Measurements from ENCODE around the gene MPPED2.

The MPPED2 gene

DNA sequence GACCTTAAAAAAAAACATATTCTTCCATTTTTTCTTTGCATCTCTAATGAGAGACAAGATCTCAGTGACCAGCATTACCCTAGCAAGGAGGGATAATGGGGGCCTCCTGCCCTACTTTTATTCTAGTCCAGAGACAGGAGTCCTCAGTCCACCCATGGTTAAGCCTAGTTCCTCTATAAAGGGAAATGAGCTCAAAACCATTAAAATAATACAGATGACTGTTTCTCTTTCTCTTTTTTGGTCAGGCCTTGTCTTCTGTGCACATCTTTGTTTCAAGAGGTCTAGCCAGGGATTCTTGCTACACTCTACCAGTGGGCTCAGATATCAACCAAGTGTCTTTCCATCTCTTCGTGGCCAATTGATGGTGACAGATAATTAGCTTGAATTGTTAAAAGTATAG, 73.1 kb downstream of the MPPED2 start:
- Histone ChIP-seq H3K9me3 (ENCODE audit: insufficient read depth, low read length, severe bottlenecking) (no peaks in the 10 kb centered on the region), H3K9ac (ENCODE audit: low read depth, low read length) (no peak overlapping the region), H4K20me1 (ENCODE audit: insufficient read depth, low read length) (no peaks in the 10 kb centered on the region), H3K4me3 (ENCODE audit: low read depth in 1 of 2, low read length in 2 of 2) (no peak overlapping the region), H3K36me3 (ENCODE audit: insufficient read depth, low read length) (no peaks in the 10 kb centered on the region), H3K27me3 (ENCODE audit: insufficient read depth, low read length, poor library complexity) (no peaks in the 10 kb centered on the region), H3K4me2 (ENCODE audit: insufficient read depth, low read length) (no peak overlapping the region), H3K4me1 (ENCODE audit: insufficient read depth, low read length) (no peaks in the 10 kb centered on the region), H3K79me2 (ENCODE audit: insufficient read depth, low read length) (no peaks in the 10 kb centered on the region), H3K27ac (ENCODE audit: low read length) (no peak overlapping the region), H2AFZ (ENCODE audit: low read depth, low read length) (no peak overlapping the region)
- TF ChIP-seq, protein P1, sequence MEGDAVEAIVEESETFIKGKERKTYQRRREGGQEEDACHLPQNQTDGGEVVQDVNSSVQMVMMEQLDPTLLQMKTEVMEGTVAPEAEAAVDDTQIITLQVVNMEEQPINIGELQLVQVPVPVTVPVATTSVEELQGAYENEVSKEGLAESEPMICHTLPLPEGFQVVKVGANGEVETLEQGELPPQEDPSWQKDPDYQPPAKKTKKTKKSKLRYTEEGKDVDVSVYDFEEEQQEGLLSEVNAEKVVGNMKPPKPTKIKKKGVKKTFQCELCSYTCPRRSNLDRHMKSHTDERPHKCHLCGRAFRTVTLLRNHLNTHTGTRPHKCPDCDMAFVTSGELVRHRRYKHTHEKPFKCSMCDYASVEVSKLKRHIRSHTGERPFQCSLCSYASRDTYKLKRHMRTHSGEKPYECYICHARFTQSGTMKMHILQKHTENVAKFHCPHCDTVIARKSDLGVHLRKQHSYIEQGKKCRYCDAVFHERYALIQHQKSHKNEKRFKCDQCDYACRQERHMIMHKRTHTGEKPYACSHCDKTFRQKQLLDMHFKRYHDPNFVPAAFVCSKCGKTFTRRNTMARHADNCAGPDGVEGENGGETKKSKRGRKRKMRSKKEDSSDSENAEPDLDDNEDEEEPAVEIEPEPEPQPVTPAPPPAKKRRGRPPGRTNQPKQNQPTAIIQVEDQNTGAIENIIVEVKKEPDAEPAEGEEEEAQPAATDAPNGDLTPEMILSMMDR (IDR thresholded peaks at IDR 0.05; ENCODE audit: borderline replicate concordance, extremely low read depth, low read length, poor library complexity, severe bottlenecking): no peak
- TF ChIP-seq EZH2 (IDR thresholded peaks at IDR 0.05; ENCODE audit: borderline replicate concordance, low read depth, low read length, severe bottlenecking): no peak
- no peak for DNase-seq
- ATAC-seq (ENCODE audit: insufficient read depth, low read depth): no peak

DNA sequence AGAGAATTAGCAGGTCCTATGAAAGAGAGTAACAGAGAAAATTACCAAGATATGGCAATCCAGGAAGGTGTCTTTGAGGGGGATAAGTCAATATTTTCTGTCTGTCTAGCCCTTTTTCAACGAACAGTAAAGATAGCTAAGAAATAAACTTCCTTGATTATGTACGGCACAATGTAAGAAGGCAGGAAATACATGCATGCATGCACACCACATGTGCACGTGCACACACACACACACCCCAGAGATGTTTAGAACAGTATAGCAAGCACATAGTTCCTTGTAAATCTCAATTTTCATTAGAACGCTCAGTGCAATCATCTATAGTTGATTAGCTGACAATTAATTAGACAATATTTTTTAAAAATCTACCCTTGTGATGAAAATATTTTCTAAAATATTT, 74.7 kb downstream of the MPPED2 start:
- ATAC-seq (ENCODE audit: insufficient read depth, low read depth) (no peak), DNase-seq (no peak)
- Histone ChIP-seq H3K36me3 (ENCODE audit: insufficient read depth, low read length) (no peaks in the 10 kb centered on the region), H3K4me2 (ENCODE audit: insufficient read depth, low read length) (no peak overlapping the region), H3K9me3 (ENCODE audit: insufficient read depth, low read length, severe bottlenecking) (no peaks in the 10 kb centered on the region), H3K4me1 (ENCODE audit: insufficient read depth, low read length) (no peaks in the 10 kb centered on the region), H2AFZ (ENCODE audit: low read depth, low read length) (no peak overlapping the region), H3K79me2 (ENCODE audit: insufficient read depth, low read length) (no peaks in the 10 kb centered on the region), H3K9ac (ENCODE audit: low read depth, low read length) (no peak overlapping the region), H3K4me3 (ENCODE audit: low read depth in 1 of 2, low read length in 2 of 2) (no peak overlapping the region), H4K20me1 (ENCODE audit: insufficient read depth, low read length) (no peaks in the 10 kb centered on the region), H3K27ac (ENCODE audit: low read length) (no peak overlapping the region), H3K27me3 (ENCODE audit: insufficient read depth, low read length, poor library complexity) (no peaks in the 10 kb centered on the region)
- TF ChIP-seq, protein P1 (IDR thresholded peaks at IDR 0.05; ENCODE audit: borderline replicate concordance, extremely low read depth, low read length, poor library complexity, severe bottlenecking): no peak
- no peak for TF ChIP-seq EZH2 (IDR thresholded peaks at IDR 0.05; ENCODE audit: borderline replicate concordance, low read depth, low read length, severe bottlenecking)

DNA sequence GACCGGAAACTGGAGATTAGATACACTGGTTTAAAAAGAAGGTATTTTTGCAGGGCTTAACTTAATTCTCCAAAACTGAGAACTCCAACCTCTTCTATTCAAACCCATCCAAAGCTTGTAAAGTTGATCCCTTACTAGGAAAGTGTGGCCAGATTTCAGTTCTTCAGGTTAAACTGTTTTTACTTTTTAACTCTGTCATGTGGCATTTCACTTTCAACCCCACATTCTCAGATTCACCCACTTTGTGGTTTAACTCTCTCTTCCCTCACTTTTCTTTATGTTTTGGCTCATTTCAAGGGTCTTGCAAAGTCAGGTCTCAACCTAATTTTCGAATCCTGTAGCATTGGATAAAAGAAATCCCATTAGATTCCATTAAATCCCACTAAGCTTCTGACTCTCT, 75.4 kb downstream of the MPPED2 start:
- no peaks in the 10 kb centered on the region for H3K79me2 ChIP-seq (ENCODE audit: insufficient read depth, low read length)
- H3K4me3 ChIP-seq (ENCODE audit: low read depth in 1 of 2, low read length in 2 of 2): no peak overlapping the region
- no peak for DNase-seq
- H3K9ac ChIP-seq (ENCODE audit: low read depth, low read length): no peak overlapping the region
- H3K9me3 ChIP-seq (ENCODE audit: insufficient read depth, low read length, severe bottlenecking): no peaks in the 10 kb centered on the region
- no peaks in the 10 kb centered on the region for H3K27me3 ChIP-seq (ENCODE audit: insufficient read depth, low read length, poor library complexity)
- no peak for ATAC-seq (ENCODE audit: insufficient read depth, low read depth)
- H2AFZ ChIP-seq (ENCODE audit: low read depth, low read length): no peak overlapping the region
- H3K36me3 ChIP-seq (ENCODE audit: insufficient read depth, low read length): no peaks in the 10 kb centered on the region
- H3K4me2 ChIP-seq (ENCODE audit: insufficient read depth, low read length): no peak overlapping the region
- no peaks in the 10 kb centered on the region for H3K4me1 ChIP-seq (ENCODE audit: insufficient read depth, low read length)
- H3K27ac ChIP-seq (ENCODE audit: low read length): no peak overlapping the region
- TF ChIP-seq, protein P1 (IDR thresholded peaks at IDR 0.05; ENCODE audit: borderline replicate concordance, extremely low read depth, low read length, poor library complexity, severe bottlenecking): no peak
- TF ChIP-seq EZH2 (IDR thresholded peaks at IDR 0.05; ENCODE audit: borderline replicate concordance, low read depth, low read length, severe bottlenecking): no peak
- H4K20me1 ChIP-seq (ENCODE audit: insufficient read depth, low read length): no peaks in the 10 kb centered on the region

DNA sequence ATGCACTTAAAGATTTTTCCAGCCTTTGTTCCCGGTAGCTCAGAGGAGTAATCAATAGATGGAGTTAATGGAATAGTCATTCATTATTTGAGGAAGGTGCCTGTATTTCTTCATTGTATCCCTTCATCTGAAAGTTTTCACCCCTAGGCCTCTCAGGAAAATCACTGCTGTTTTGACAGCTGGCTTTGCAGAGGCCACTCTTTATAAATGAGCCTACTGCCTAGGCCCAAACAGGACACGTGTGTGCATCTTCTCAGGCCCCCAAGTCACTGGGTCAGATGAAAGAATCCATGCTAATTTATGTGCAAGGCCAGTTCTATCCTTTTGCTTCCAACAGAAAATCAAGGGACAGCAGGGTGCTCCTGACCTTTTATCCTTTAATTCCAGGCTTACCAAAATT, 76.8 kb downstream of the MPPED2 start:
- no peak overlapping the region for H3K27ac ChIP-seq (ENCODE audit: low read length)

More for the DNA sequence above, 76.8 kb downstream of the MPPED2 start:
- TF ChIP-seq, protein P1 (IDR thresholded peaks at IDR 0.05; ENCODE audit: borderline replicate concordance, extremely low read depth, low read length, poor library complexity, severe bottlenecking): no peak
- no peak for TF ChIP-seq EZH2 (IDR thresholded peaks at IDR 0.05; ENCODE audit: borderline replicate concordance, low read depth, low read length, severe bottlenecking)
- no peaks in the 10 kb centered on the region for H3K4me1 ChIP-seq (ENCODE audit: insufficient read depth, low read length)
- no peaks in the 10 kb centered on the region for H3K79me2 ChIP-seq (ENCODE audit: insufficient read depth, low read length)
- ATAC-seq (ENCODE audit: insufficient read depth, low read depth) (no peak), DNase-seq (no peak)
- no peak overlapping the region for H3K4me3 ChIP-seq (ENCODE audit: low read depth in 1 of 2, low read length in 2 of 2)
- H3K9ac ChIP-seq (ENCODE audit: low read depth, low read length): no peak overlapping the region
- no peaks in the 10 kb centered on the region for H3K27me3 ChIP-seq (ENCODE audit: insufficient read depth, low read length, poor library complexity)
- no peaks in the 10 kb centered on the region for H3K9me3 ChIP-seq (ENCODE audit: insufficient read depth, low read length, severe bottlenecking)
- no peak overlapping the region for H2AFZ ChIP-seq (ENCODE audit: low read depth, low read length)
- H3K4me2 ChIP-seq (ENCODE audit: insufficient read depth, low read length): no peak overlapping the region
- no peaks in the 10 kb centered on the region for H3K36me3 ChIP-seq (ENCODE audit: insufficient read depth, low read length)
- H4K20me1 ChIP-seq (ENCODE audit: insufficient read depth, low read length): no peaks in the 10 kb centered on the region

Data from DND-41 (cell line).